Iris pigment epithelial cell (primary cell): Measurements from ENCODE around the gene CD46.
"Not testable (repeated sequence)": the region's sequence is repeated elsewhere in the genome, so short reads cannot be mapped to it uniquely, and the experiment has no call there.

Experiments
- DNase-seq: peaks from one replicate; pipeline ENCODE4 v3.0.0-alpha.2; 2011; ENCODE audit warnings: low read depth

The CD46 gene

DNA sequence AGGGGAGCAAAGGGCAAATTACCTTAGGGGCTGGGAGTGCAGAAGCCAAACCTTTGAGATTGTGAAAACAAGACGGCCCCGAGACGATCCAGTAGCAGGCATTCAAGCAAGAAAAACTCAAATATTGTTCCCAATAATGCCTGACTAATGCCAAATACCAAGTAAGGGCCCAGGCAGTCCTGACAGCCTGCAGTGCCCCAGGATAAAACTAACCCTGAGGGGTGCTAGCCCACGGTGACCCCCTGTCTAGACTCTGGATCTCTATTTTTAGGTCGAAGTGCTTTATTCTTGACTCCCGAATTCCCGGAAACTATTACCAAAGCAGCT, 428 bp upstream of the CD46 start:
- DNase-seq: not testable (repeated sequence)

DNA sequence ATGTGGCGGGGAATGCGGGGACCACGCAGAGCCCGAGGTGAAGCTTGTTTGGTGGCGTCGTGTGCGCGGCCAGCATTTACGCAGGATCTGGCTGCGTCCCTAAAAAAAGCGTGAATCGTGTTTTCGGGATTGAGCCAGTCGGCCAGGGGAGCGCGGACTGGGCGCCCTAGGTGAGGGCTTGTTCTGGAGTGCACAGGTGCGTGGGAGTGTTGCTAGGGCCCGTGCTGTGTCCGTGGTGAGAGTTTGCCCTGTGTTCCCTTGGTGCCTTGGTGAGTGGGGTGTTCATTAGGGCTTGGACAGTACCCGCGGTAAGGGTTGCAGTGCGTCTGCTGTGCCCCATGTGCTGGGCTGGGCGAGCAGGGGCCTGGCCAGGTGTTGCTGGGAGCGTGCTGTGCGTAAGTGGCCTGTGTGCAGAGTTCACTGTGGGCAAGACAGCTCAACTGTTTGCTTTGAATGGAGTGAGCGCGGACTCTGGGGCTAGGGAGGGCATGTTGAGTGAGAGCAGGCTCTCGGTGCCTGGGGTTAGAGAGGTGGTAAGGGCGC, 673 bp downstream of the CD46 start:
- DNase-seq: peak; percentile 25

DNA sequence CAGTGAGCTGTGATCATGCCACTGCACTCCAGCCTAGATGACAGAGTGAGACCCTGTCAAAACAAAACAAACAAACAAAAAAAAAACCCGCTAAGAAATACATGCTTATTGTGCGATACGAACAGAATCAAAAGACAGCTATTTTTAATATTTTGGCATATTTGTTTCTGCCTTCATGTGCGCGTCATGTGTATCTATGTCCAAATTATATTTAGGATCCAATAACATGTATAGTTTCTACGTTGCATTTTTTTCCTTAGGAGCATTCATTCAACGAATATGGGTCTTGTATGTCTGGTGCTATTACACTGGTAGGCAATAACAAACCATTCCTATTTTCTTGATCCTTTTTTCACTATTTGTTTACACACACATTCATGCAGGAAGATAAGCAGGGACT, 1.8 kb downstream of the CD46 start:
- DNase-seq: no peak

DNA sequence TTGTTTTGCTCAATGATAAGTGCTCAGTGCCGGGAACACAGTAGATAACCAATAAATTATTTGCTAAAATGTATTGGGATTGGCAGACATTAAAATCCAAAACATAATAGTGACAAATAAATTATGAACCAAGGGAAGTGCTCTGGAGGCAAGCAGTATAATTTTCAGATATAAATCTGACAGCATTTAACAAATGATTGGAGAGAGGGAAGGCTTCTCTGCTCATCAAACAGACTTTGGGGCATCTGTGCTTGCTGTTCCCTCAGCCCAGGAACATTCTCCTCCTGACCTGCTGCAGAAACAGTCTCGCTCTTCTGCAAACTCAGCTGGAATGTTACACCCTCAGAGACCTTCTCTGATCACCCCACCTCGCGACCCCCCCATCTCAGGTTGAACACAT, 2.2 kb downstream of the CD46 start:
- DNase-seq: no peak

DNA sequence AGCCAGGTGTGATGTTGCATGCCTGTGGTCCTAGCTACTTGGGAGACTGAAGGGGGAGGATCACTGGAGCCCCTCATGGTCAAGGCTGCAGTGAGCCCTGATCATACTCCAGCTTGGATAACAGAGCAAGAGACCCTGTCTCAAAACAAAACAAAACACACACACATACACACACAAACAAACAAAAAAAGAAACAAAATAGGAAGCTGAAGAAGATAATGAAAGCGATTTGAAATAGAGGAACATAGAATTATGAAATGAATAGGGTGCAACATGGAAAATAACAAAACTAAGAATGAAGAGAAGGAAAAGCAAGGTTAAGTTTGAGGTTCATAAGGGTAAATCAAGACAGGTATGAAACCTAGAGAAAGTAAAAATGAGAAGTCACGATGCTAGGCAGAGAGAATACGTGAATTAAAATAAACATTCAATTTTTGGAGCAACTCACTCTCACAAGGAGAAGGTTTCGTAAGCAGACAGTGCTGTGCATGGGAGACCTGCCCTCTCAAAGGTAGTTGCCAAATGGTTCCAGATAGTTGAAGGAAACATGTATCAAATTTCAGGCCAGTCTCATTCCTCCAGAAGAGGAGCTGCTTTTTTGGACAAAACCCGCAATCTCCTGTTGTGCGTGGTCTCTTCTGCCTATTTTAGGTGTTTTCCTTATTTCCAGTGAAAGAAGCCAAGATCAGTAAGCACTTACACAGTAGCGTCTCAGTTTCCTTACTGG, 3.3 kb downstream of the CD46 start:
- peak; percentile 35 for DNase-seq

DNA sequence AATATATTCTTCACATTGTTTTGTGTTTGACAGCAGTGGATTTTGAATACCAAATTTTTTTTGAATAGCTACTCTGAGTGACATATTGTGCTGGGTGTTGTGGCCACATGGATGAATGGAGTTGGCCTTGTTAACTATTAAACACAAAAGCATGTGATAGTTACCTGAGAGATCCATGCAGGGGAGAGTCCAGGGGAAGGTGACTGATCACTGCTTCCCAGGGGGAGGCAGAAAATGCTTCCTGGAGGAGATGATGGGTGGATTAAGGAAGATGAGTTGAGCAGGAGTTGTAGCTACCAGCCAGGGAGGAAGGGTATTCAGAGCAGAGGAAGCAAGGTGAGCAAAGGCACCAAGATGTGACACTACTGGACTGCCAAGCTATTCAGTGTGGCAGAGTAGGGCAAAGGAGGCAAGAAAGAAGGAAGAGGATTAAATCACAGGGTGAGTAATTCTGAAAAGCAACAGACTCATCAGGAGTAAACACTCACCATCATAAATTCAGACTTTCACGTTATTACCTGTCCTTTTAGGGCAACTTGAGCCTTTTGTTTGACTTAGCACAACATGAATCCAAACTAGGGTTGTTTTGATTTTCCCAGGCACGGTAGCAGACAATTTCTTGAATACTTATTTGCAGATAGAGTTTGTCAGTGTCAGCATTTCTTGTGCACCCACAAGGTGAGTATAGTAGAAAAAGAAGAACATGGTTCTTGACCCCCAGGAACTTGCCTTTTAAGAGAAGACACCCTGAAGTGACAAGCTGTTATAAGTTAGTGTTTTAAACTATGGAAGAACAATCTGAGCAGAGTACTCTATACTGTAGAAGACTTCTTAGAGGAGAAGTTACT, 4.2 kb downstream of the CD46 start:
- DNase-seq: no peak

DNA sequence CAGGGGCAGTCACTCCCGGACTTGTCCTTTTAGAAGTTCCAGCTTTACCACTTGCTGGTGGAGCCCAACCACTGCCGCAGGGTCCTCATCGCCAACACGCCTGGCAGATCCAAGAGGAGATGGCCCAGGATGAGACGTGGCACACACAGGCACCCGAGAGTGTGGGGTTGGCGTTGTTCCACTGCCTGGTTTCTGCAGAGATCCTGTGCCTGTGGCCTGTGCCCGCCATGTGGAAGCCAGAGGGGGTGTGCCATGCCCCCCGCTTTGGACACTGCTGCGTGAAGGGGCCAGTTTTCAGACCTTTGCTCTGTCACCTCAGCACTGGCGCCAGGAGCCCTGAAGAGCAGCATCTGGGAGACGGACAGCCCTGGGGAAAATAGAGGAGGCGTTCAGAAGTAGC, 10.8 kb downstream of the CD46 start:
- no peak for DNase-seq

DNA sequence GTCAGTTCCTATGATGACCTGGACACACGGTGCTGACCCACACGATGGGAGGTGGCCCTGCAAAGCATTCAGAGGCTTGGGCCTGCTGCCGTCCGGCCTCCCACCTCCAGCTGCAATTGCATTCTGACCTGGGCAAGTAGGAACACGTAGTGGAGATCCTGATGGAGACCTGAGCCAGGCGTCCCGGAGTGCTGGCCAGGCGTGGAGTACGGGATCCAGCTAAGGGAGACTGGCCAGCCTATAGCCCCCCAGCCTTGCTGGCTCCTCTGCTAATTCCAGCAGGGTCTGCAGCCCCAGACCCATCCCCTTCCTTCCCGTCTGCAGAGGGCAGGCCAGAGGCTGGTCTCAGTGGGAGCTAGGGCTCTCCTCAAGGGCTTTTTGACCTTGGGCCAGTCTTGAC, 11.2 kb downstream of the CD46 start:
- no peak for DNase-seq

DNA sequence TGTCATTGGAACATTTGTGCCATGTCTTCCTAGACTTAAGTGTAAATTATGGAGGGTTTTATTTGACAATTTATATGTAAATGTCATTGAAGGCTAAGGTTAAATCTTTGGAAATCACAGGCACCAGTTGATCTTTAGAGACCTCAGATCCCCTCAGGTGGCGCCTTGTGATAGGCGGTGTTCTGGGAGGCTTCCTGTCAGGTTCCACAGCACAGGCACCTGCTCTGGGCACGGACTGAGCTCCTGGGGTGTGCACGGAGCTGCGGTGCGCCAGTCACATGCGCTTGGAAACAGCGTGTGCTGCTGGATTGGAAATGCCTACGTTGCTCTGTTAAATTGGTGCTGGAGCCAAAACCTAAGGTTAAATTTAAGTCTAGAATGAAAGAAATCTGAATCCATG, 12.1 kb downstream of the CD46 start:
- DNase-seq: no peak

DNA sequence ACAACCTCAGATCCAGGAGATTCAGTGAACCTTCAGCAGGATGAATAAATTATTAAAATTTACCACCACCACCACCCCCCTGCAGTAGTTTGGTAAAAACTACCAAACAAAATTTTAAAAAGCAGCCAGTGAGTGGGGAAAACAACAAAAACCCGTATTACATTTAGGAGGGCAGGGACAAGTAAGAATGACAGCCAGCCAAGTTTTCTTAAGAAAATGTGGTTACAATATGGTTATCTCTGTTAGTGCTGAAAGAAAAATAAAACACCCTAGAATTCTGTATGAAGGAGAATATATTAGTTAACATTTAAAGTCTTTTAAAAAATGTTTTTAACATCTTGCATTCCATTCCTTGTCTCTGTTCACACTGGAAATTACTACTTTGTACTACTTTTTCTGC, 14.7 kb downstream of the CD46 start:
- no peak for DNase-seq

DNA sequence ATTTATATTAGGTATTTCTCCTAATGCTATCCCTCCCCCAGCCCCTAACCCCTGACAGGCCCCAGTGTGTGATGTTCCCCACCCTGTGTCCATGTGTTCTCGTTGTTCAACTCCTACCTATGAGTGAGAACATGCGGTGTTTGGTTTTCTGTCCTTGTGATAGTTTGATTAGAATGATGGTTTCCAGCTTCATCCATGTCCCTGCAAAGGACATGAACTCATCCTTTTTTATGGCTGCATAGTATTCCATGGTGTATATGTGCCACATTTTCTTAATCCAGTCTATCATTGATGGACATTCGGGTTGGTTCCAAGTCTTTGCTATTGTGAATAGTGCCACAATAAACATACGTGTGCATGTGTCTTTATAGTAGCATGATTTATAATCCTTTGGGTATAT, 18.7 kb downstream of the CD46 start:
- DNase-seq: not testable (repeated sequence)

DNA sequence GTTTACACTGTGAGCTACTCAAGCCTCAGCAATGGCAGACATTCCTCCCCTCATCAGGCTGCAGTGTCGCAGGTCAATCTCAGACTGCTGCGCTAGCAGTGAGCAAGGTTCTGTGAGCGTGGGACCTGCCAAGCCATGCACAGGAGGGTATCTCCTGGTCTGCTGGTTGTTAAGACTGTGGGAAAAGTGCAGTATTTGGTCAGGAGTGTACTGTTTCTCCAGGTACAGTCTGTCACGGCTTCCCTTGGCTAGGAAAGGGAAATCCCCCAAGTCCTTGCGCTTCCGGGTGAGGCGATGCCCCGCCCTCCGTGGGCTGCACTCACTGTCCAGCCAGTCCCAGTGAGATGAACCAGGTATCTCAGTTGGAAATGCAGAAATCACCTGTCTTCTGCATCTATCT, 24.2 kb downstream of the CD46 start:
- DNase-seq: not testable (repeated sequence)

DNA sequence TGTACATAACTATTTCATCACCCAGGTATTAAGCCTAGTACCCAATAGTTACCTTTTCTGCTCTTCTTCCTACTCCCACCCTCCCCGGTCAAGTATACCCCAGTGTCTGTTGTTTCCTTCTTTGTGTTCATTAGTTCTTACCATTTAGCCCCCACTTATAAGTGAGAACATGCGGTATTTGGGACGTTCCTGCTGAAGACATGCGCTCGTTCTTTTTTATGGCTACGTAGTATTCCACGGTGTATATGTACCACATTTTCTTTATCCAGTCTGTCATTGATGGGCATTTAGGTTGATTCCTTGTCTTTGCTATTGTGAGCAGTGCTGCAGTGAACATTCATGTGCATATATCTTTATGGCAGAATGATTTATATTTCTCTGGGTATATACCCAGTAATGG, 25.6 kb downstream of the CD46 start:
- DNase-seq: not testable (repeated sequence)

DNA sequence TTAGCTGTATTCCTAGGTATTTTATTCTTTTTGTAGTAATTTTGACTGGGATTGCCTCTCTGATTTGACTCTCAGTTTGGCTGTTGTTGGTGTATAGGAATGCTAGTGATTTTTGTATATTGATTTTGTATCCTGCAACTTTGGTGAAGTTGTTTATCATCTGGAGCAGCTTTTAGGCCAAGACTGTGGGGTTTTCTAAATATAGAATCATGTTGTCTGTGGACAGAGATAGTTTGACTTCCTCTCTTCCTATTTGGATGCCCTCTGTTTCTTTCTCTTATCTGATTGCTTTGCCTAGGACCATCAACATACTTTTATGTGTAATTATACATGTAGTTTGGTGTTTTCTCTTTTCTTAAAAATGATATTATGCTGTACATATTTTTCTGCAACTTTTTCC, 27.2 kb downstream of the CD46 start:
- DNase-seq: no peak

DNA sequence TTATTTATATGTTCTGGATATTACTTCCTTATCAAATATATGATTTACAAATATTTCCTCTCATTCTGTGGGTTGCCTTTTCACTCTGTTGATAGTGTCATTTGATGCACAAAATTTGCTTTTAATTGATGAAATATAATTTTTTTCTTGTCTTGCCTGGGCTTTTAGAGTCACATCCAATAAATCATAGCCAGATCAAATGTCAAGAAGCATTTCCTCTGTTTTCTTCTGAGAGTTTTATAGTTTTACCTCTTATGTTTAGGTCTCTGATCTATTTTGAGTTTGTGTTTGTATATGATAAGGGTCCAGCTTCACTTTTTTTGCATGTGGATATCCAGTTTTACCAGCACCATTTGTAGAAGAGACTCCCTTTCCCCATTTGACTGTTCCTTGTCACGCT, 29.5 kb downstream of the CD46 start:
- no peak for DNase-seq

DNA sequence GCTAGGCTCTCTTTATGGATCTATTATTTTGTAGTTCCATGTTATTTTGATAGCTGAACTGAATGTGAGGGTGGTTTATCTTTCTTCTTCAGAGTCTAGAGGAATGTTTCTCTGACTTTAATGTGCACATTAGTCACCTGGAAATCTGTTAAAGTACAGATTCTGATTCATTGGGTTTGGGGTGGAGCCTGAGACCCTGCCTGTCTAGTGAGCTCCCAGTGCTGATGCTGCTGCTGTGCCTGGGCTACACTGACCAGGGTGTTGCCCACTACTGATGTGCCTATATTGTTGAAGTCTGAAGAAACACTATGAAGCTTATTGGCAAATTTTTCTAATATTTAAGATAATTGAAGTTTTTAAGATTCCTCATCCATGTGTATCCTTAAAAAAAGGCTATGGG, 35.9 kb downstream of the CD46 start:
- peak; percentile 57 for DNase-seq

DNA sequence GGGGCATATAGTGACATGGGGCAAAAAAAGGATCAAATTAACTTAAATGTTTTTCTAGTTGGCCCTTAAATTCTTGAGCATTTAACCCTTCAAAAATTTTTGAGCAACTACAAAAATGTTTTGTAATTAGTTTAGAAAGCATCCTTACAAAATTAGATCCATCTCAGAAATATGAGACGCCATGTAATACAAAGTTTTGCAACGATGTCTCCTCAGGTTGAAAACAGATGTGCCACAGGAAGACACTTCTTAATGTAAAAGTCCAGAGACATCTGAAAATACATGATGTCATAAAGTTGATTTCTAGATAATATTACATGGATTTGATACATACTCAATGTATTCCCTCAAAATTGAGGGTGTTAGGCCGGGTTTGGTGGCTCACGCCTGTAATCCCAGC, 37.5 kb downstream of the CD46 start:
- DNase-seq: peak; percentile 39

DNA sequence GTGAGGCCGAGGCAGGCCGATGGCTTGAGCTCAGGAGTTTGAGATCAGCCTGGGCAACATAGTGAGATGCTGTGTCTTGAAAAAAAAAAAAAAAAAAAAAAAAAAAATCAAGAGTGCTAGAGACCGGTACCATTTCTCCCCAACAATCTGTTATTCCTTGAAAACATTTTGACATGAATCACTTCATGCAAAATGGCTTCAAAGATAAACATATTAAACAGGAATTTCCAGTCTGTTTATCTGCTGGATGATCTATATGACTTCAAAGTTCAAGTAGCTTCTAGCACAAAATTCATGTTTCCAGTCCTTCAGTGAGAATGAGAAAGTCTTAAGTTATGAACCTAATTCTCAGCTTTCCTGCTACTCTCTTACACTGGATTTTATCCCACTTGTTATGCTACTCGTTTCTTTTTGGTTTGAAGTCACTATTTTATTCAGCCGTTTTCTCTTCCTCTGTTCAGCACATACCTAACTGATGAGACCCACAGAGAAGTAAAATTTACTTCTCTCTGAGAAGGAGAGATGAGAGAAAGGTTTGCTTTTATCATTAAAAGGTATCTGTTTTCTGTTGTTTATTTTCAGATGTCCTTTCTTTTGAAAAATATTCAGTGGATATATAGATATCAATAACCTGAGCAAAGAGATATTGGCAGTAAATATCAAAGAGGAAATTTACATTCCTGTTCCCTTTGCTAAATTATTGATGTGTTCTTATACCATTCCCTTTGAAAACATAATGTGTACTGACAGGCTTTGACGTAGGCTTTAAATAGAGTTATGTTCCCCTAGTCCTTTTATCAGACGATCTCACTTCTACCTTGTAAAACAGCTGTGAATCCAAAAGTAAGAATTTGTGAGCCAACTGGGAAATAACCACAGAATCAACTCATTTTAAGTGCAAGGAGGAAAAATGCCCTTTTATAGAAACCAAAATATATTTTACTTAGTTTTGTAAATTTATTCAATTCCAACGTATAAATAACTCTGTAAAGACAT, 38.2 kb downstream of the CD46 start:
- peak; percentile 45 for DNase-seq

DNA sequence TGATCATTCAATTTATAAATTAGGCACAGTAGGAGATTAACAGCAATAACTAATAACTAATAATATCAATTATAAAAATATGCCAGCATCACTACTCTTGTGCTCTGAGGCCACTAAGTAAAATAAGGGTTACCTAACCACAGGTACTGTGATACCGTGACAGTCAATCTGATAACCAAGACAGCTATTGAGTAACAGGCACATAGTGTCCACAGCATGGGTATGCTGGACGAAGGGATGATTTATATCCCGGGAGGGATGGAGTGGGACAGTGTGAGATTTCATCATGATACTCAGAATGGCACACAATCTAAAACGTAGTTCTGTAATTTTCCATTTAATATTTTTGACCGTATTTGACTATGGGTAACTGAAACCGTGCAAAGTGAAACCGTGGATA, 39.4 kb downstream of the CD46 start:
- no peak for DNase-seq

DNA sequence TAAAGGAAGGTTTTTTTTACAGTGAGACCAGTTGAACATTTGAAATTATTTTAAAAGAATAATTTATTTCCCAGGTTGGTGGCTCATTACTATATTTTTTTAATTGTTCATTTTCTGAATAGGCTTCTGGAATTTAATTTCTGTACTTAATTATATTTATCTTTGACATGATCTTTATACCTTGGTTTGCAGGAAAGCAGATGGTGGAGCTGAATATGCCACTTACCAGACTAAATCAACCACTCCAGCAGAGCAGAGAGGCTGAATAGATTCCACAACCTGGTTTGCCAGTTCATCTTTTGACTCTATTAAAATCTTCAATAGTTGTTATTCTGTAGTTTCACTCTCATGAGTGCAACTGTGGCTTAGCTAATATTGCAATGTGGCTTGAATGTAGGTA, 41.5 kb downstream of the CD46 start:
- DNase-seq: no peak

DNA sequence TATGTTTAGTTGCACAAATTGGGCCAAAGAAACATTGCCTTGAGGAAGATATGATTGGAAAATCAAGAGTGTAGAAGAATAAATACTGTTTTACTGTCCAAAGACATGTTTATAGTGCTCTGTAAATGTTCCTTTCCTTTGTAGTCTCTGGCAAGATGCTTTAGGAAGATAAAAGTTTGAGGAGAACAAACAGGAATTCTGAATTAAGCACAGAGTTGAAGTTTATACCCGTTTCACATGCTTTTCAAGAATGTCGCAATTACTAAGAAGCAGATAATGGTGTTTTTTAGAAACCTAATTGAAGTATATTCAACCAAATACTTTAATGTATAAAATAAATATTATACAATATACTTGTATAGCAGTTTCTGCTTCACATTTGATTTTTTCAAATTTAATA, 43.0 kb downstream of the CD46 start:
- DNase-seq: no peak
